ENCODE measurements around the gene ABCA13. TPM values are rescaled to one million over a fixed set of nuclear protein-coding genes. Genes with fewer than 3 reads are reported as not detected.
A peak's percentile ranks its signal among the peaks of the same experiment; 100 is the strongest.

Gene ABCA13
- total RNA-seq, 1 experiment from 2014 or later, result not detected

DNA sequence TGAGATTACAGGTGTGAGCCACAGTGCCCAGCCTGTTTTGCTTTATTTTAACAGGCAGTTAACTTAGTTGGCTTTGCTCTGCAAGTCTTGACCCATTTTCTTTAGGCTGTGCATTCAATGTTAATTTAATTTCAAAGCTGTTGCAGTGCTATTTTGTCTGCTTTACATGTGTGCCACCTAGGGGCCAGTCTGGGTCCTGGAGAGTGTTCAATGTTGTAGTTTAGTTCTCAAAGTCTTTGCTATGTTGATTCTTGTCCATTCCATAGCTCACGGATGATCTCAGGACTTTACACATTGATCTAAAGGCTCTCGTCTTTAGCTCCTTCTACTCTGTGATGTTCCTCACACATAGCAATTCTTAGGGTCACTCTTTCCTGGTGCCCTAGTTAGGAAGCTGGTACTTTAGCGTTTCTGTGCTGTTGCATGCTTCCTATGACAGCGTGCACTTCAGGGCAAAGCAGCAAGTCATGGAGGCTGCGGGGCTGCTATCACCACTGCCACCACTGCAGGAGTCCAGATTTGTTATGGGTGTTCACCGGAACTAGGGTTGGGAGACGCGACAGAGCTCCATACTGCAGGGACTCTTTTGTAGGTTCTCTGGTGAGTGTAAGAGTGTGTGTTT, 16.4 kb upstream of the ABCA13 start:
- H3K9me2 ChIP-seq (ENCODE audit: insufficient read depth), result no peaks in the 10 kb centered on the region
- no peak overlapping the region for H3K4me3 ChIP-seq (replicated peaks in 1 of 2; ENCODE audit: low read depth in 1 of 2, low read length in 2 of 2)
- no peaks in the 10 kb centered on the region for H3K9me3 ChIP-seq (ENCODE audit: control insufficient read depth in 1 of 2, insufficient read depth in 1 of 2, low read depth in 1 of 2, low read length in 2 of 2)
- H3K4me2 ChIP-seq (ENCODE audit: low read length), result no peak overlapping the region
- TF ChIP-seq CBX3 (IDR thresholded peaks at IDR 0.05; ENCODE audit: low read depth) (no peak), ZNF274 (IDR thresholded peaks at IDR 0.05; ENCODE audit: low read depth, low read length) (no peak), CEBPB (IDR thresholded peaks at IDR 0.05; ENCODE audit: low read depth) (no peak), YY1 (IDR thresholded peaks at IDR 0.05; ENCODE audit: extremely low read depth, insufficient replicate concordance, low read depth, low read length) (no peak), EZH2phosphoT487 (IDR thresholded peaks at IDR 0.05; ENCODE audit: borderline replicate concordance) (no peak), RAD21 (IDR thresholded peaks at IDR 0.05; ENCODE audit: low read depth) (peak; percentile 84), ZFX (IDR thresholded peaks at IDR 0.05) (no peak), EGR1 (IDR thresholded peaks at IDR 0.05; ENCODE audit: low read depth) (no peak)
- TF ChIP-seq, protein P1, sequence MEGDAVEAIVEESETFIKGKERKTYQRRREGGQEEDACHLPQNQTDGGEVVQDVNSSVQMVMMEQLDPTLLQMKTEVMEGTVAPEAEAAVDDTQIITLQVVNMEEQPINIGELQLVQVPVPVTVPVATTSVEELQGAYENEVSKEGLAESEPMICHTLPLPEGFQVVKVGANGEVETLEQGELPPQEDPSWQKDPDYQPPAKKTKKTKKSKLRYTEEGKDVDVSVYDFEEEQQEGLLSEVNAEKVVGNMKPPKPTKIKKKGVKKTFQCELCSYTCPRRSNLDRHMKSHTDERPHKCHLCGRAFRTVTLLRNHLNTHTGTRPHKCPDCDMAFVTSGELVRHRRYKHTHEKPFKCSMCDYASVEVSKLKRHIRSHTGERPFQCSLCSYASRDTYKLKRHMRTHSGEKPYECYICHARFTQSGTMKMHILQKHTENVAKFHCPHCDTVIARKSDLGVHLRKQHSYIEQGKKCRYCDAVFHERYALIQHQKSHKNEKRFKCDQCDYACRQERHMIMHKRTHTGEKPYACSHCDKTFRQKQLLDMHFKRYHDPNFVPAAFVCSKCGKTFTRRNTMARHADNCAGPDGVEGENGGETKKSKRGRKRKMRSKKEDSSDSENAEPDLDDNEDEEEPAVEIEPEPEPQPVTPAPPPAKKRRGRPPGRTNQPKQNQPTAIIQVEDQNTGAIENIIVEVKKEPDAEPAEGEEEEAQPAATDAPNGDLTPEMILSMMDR (IDR thresholded peaks at IDR 0.05 in 2 of 3, conservative IDR thresholded peaks at IDR 0.05 in 1 of 3; ENCODE audit: borderline replicate concordance in 1 of 3, insufficient read depth in 1 of 3, low read depth in 2 of 3, low read length in 2 of 3), result peak; percentile 69 to 75 (median 73); a peak in 5 of 6 replicates
- TF ChIP-seq, protein P2, sequence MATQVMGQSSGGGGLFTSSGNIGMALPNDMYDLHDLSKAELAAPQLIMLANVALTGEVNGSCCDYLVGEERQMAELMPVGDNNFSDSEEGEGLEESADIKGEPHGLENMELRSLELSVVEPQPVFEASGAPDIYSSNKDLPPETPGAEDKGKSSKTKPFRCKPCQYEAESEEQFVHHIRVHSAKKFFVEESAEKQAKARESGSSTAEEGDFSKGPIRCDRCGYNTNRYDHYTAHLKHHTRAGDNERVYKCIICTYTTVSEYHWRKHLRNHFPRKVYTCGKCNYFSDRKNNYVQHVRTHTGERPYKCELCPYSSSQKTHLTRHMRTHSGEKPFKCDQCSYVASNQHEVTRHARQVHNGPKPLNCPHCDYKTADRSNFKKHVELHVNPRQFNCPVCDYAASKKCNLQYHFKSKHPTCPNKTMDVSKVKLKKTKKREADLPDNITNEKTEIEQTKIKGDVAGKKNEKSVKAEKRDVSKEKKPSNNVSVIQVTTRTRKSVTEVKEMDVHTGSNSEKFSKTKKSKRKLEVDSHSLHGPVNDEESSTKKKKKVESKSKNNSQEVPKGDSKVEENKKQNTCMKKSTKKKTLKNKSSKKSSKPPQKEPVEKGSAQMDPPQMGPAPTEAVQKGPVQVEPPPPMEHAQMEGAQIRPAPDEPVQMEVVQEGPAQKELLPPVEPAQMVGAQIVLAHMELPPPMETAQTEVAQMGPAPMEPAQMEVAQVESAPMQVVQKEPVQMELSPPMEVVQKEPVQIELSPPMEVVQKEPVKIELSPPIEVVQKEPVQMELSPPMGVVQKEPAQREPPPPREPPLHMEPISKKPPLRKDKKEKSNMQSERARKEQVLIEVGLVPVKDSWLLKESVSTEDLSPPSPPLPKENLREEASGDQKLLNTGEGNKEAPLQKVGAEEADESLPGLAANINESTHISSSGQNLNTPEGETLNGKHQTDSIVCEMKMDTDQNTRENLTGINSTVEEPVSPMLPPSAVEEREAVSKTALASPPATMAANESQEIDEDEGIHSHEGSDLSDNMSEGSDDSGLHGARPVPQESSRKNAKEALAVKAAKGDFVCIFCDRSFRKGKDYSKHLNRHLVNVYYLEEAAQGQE (IDR thresholded peaks at IDR 0.05; ENCODE audit: low read depth), result no peak
- peaks cover 15% of the 10 kb centered on the region for H3K27me3 ChIP-seq (ENCODE audit: insufficient read depth, low read length)
- ATAC-seq (peak; percentile 95), DNase-seq (ENCODE audit: low read depth, low spot score) (peak; percentile 28)
- no peak overlapping the region for H2AFZ ChIP-seq (ENCODE audit: low read depth, low read length, poor library complexity, severe bottlenecking)
- H4K20me1 ChIP-seq (ENCODE audit: insufficient read depth), result no peaks in the 10 kb centered on the region
- intact Hi-C loops (cut with micrococcal nuclease), result loop anchor here (1.0 to 10.0 kb wide), 2 partner anchors 210 to 890 kb away; no protein-coding TSS in a partner anchor
- RAD21 ChIA-PET (ENCODE audit: low non-redundant PET in 1 of 2, low total read pairs in 2 of 2, uncharacterized antibody in 2 of 2, unreplicated experiment in 2 of 2), result interaction anchor here (0.6 to 1.4 kb wide), 3 partner anchors 210 to 335 kb away, joined by 3 to 14 read pairs (median 12); no protein-coding TSS in a partner anchor
- CTCF ChIA-PET, result interaction anchor here (0.8 to 2.1 kb wide), 9 partner anchors 14 to 889 kb away, joined by 3 to 34 read pairs (median 4); no protein-coding TSS in a partner anchor
- POLR2A ChIA-PET, result no interaction called here
- H3K4me1 ChIP-seq (ENCODE audit: control insufficient read depth in 1 of 2, insufficient read depth in 2 of 2, low read length in 2 of 2), result no peaks in the 10 kb centered on the region
- H3K9ac ChIP-seq (ENCODE audit: low read length), result no peak overlapping the region
- H3K27ac ChIP-seq (ENCODE audit: low read depth, low read length), result no peak overlapping the region
- no peaks in the 10 kb centered on the region for H3K79me2 ChIP-seq (ENCODE audit: insufficient read depth, low read length)
- no TSS peak for BruUV-seq (replicated peaks)
- H3K36me3 ChIP-seq (ENCODE audit: control insufficient read depth in 1 of 2, insufficient read depth in 2 of 2, low read length in 2 of 2), result no peaks in the 10 kb centered on the region
